K562 (cell line): ENCODE measurements around the gene IFI44L. TPM values are rescaled to one million over a fixed set of nuclear protein-coding genes. Genes with fewer than 3 reads are reported as not detected.

Experiments
- ATAC-seq: fragments of 200-7000 bp; cut with Tn5 transposase; 3 replicates; pipeline ENCODE4 v1.9.1; 2020; ENCODE audit warnings: moderate library complexity
- BruUV-seq: library from RNA; stranded (reverse); fragments of 400-500 nt; replicated peaks from 2 replicates; lab custom pipeline; 2021; lab: Mats Ljungman, UMichigan
- CTCF ChIA-PET: fragments of 300-600 bp; formaldehyde crosslinking; extraction: SDS; loops from one replicate; lab custom pipeline; 2021; ENCODE audit warnings: low intra/inter-chr PET ratio; lab: Yijun Ruan, JAX
- POLR2A ChIA-PET: fragments of 300-600, 350-650 bp; sonication (Branson Sonifier 250); formaldehyde crosslinking; extraction: SDS; loops from one replicate; lab custom pipeline; 2021; ENCODE audit warnings: antibody characterized with exemption, inconsistent platforms; lab: Yijun Ruan, JAX
- DNase-seq, 4 experiments: peaks; one replicate each; pipeline versions ENCODE4 v3.0.0 to v3.0.0-alpha.2; 2011 to 2018; ENCODE audit warnings: low spot score in 3 of 4, mixed read lengths in 3 of 4; ENCODE audit errors: extremely low read depth in 1 of 4
- FAIRE-seq: peaks from 2 replicates; lab custom pipeline; 2011; peaks lifted over from hg19 to GRCh38; lab: Jason Lieb, UNC
- H2AFZ ChIP-seq: 2 replicates; pipeline ENCODE4 v1.6.0; 2011; ENCODE audit warnings: low read depth, low read length, control low read depth, inconsistent platforms
- H3K27ac ChIP-seq: fragments of 200-600 bp; 3 replicates; pipeline ENCODE4 v1.8.0; 2011; ENCODE audit warnings: low read depth, mild to moderate bottlenecking, control low read depth, inconsistent platforms, low read length, moderate library complexity, mixed read lengths; ENCODE audit errors: extremely low read depth
- H3K27me3 ChIP-seq, 2 experiments: fragments of 300-600 bp in 1 of 2; 2 replicates in 1 of 2; 3 replicates in 1 of 2; pipeline versions ENCODE4 v1.6.0 to v1.8.0; 2011; ENCODE audit warnings: inconsistent platforms in 2 of 2, low read length in 2 of 2, mild to moderate bottlenecking in 1 of 2, mixed read lengths in 1 of 2, moderate library complexity in 1 of 2; ENCODE audit not compliant: control insufficient read depth in 2 of 2, insufficient read depth in 2 of 2
- H3K36me3 ChIP-seq: fragments of 300-600 bp; 3 replicates; pipeline ENCODE4 v1.8.0; 2011; ENCODE audit warnings: mild to moderate bottlenecking, low read length, inconsistent platforms; ENCODE audit not compliant: control insufficient read depth, insufficient read depth
- H3K4me1 ChIP-seq, 2 experiments: fragments of 200-600 bp in 1 of 2; replicated peaks in 1 of 2; 2 replicates in 1 of 2; 3 replicates in 1 of 2; pipeline versions ENCODE4 v1.5.1 to v1.8.0; 2011; ENCODE audit warnings: inconsistent platforms in 2 of 2, low read length in 2 of 2, mild to moderate bottlenecking in 1 of 2, mixed read lengths in 1 of 2, moderate library complexity in 1 of 2; ENCODE audit not compliant: control insufficient read depth in 2 of 2, insufficient read depth in 2 of 2
- H3K4me2 ChIP-seq: 2 replicates; pipeline ENCODE4 v1.6.1; 2011; ENCODE audit warnings: low read length, control low read depth, inconsistent platforms, mixed read lengths; ENCODE audit not compliant: insufficient read depth
- H3K4me3 ChIP-seq: fragments of 200-600 bp; sonication (generic), shearing (Covaris generic); 2 replicates; pipeline ENCODE4 v1.5.1; 2016; ENCODE audit warnings: control low read depth, inconsistent platforms
- H3K79me2 ChIP-seq: fragments of 200-600 bp; 3 replicates; pipeline ENCODE4 v1.8.0; 2011; ENCODE audit warnings: low read length, inconsistent platforms; ENCODE audit not compliant: control insufficient read depth, insufficient read depth
- H3K9ac ChIP-seq, 2 experiments: 2 replicates each; pipeline versions ENCODE4 v1.6.0 to v1.6.1; 2011; ENCODE audit warnings: low read depth in 2 of 2, low read length in 2 of 2, control low read depth in 1 of 2, inconsistent platforms in 1 of 2, mild to moderate bottlenecking in 1 of 2, mixed read lengths in 1 of 2; ENCODE audit not compliant: insufficient read depth in 1 of 2
- H3K9me1 ChIP-seq: one replicate; pipeline ENCODE4 v1.6.0; 2011; ENCODE audit warnings: inconsistent platforms, mild to moderate bottlenecking, low read length, moderate library complexity; ENCODE audit not compliant: control insufficient read depth, insufficient read depth
- H3K9me3 ChIP-seq: replicated peaks from 2 replicates; pipeline ENCODE4 v1.5.1; 2011; ENCODE audit warnings: low read depth, low read length, inconsistent platforms; ENCODE audit not compliant: control insufficient read depth, insufficient read depth
- H4K20me1 ChIP-seq: replicated peaks from 2 replicates; pipeline ENCODE4 v1.6.1; 2011; ENCODE audit warnings: low read length, inconsistent platforms, mixed read lengths; ENCODE audit not compliant: control insufficient read depth, insufficient read depth
- ZNF592 ChIP-seq: fragments of 450-650 bp; IDR thresholded peaks from 2 replicates; pipeline ENCODE4 v1.6.1; 2017; ENCODE audit warnings: antibody characterized with exemption, mild to moderate bottlenecking
- ZNF780A ChIP-seq: fragments of 250-450 bp; sonication (Bioruptor Pico); IDR thresholded peaks from 2 replicates; pipeline ENCODE4 v1.5.0; 2021; ENCODE audit warnings: mild to moderate bottlenecking
- WGBS: fragments of 100-300 bp; shearing (Covaris generic); methylation state at CpG from one replicate; pipeline ENCODE4 v1.1.6; 2016; ENCODE audit warnings: low coverage, mixed read lengths; ENCODE audit not compliant: insufficient coverage; ENCODE audit errors: missing lambda C conversion rate; 5-methylcytosine and 5-hydroxymethylcytosine counted together
- in situ Hi-C: fragments of 300-500 bp; cut with MboI; formaldehyde crosslinking; loops from 4 replicates; pipeline ENCODE4 v1.15.0; 2018; ENCODE audit warnings: inconsistent platforms, mixed read lengths
- intact Hi-C: fragments of 100-400 bp; cut with micrococcal nuclease; formaldehyde crosslinking; loops from 2 replicates; pipeline ENCODE4 v1.14.2; 2022
- polyA plus RNA-seq, 8 experiments: library from polyadenylated mRNA; depleted of rRNA in 4 of 8; stranded (reverse) in 5 of 8; unstranded in 3 of 8; fragments of >200 nt; fragmentation: Nextera tagmentation in 2 of 8; fragmentation: Illumina TruSeq in 1 of 8; extraction: Ambion mirVana in 2 of 8; extraction: Trizol in 1 of 8; gene quantifications; 2 replicates each; pipeline versions ENCODE4 v1.2.1 to v1.2.3, GENCODE V29; 2011 to 2014; ENCODE audit warnings: inconsistent platforms in 1 of 8, missing spikeins in 1 of 8
- total RNA-seq, 7 experiments: library from RNA; depleted of rRNA in 6 of 7; stranded (reverse); fragments of >200 nt in 6 of 7; fragmentation: Illumina TruSeq in 2 of 7; extraction: Trizol in 2 of 7; gene quantifications; 2 replicates each; pipeline versions ENCODE4 v1.2.1 to v1.2.3, GENCODE V29; 2011 to 2021; ENCODE audit warnings: low replicate concordance in 1 of 7

The IFI44L gene
- total and polyA plus RNA-seq, 9 of the 15 experiments (the other 6 are each of a cell fraction or from before 2014, with no cell fraction given) = 0.04 to 0.22 TPM; not detected in 7

DNA sequence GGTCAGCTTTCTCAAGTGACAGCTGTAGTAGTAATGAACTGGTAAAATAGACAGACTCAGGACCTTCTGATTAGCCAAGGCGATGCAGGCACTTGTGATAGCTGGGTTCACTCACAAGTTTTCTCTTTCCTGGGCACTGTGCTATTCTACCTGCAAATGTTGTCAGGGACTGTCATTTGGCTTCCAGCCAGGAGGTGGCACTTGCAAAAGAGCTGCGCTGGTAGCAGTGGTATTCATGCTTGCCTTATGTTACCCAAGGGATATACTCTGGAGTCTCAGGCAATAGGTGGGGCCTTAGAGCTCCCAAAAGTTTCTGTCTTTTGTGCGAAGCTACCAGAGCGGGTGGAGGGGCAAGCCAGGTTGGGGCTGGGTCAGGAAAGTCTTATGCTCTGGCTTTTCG, 52.9 kb downstream of the IFI44L start:
- 3% methylated on average over 4 of the region's 5 CpGs for WGBS
- H2AFZ ChIP-seq = no peak overlapping the region
- POLR2A ChIA-PET = no interaction called here
- H3K4me2 ChIP-seq = no peak overlapping the region
- no peaks in the 10 kb centered on the region for H3K9me1 ChIP-seq
- H3K79me2 ChIP-seq = no peaks in the 10 kb centered on the region
- TF ChIP-seq ZNF780A (CRISPR knock-in tag) (no peak), ZNF592 (no peak)
- no peak for FAIRE-seq
- no peak for ATAC-seq
- BruUV-seq = no TSS peak
- intact Hi-C loops = no loop called here
- no peaks in the 10 kb centered on the region for H3K4me1 ChIP-seq
- no peak overlapping the region for H3K4me3 ChIP-seq
- no peak overlapping the region for H3K27ac ChIP-seq
- DNase-seq = no peak
- H3K9me3 ChIP-seq = no peaks in the 10 kb centered on the region
- H3K9ac ChIP-seq = no peak overlapping the region
- in situ Hi-C loops = loop anchor here (25.0 kb wide), 1 partner anchor 536 kb away; no protein-coding TSS in a partner anchor
- H4K20me1 ChIP-seq = no peaks in the 10 kb centered on the region
- CTCF ChIA-PET = no interaction called here
- no peaks in the 10 kb centered on the region for H3K27me3 ChIP-seq
- no peaks in the 10 kb centered on the region for H3K36me3 ChIP-seq
